Stimulated activated CD8-positive, alpha-beta memory T cell treated with anti-CD3 and anti-CD28 coated beads, Interleukin-2, amount 100 ng/mL, for 1 hour (primary cell): Measurements from ENCODE around the gene WNT16.
"Not testable (repeated sequence)": the region's sequence is repeated elsewhere in the genome, so short reads cannot be mapped to it uniquely, and the experiment has no call there.

Source experiments
- DNase-seq, 2 donors: peaks; one replicate each; pipeline ENCODE4 v3.0.0-alpha.2; 2020; ENCODE audit warnings: low read depth in 2 of 2

WNT16 gene

DNA sequence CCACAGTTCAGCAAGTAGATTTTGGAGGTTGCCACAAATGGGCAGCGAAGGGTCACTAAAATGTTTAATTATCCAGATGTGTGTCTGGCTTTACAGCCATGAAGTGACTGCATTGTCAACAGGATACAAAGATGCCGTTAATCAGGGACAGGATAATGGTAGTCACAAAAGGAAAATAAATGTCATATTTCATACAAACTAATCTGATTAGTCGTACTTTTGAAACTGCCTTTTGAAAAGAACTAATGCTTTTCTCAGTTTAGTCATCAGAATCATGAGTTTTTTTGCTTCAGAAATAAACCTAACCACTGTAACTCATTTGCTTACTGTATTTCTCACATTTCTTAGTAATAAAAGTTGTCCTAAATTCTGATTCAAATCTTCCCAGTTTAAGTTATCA is 22.2 kb upstream of the WNT16 start:
- DNase-seq: no peak

DNA sequence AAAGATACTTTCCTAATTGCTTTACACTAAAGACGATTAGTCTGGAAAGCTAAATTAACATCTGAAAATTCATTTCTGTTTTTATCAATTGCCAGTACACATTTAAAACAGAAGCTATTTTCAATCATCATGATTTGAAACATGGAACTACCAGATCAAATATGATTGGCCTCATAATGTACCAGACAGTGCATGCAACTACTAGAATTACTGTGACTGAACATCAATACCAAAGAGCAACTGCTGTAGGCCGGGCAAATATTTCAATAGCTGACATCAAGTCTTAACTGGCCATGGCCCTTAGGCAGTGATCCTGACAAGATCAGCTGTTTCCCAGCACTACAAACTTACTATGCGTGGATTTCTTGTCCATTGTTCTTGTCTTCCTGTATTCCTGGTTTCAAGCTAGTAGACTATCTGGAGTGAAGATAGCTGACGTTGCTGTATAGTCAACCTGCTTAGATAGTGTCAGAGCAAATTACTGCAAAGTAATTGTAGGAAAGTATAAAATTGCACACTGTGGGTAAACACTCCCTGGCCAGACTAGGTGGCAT is 21.7 kb upstream of the WNT16 start:
- no peak for DNase-seq

DNA sequence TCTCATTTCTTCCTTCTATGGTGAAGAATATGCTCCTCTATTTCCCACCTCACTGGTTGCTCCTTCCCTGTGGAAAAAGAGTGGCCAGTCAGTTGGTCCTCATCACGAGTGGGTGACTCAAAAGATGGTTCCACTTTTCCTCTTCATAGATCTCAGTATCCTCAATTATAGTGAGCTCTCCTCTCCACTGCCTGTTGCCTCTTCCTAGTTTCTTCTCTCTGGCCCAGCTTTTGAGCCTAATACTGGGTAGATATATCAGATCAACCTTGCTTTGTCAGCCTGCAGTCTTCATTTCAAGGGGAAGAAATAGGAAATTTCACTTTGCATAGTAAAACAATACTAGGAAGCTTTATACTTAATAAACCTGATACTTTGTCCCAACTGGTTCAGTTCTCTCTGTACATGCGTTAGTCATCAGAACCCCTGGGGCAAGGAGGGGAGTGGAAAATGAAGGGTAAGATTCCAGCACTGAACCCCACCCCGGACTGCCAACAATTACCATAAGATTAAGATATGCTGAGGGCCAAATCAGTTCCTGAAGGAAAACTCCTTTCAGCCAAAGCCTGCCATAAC is 15.5 kb upstream of the WNT16 start:
- DNase-seq: no peak

DNA sequence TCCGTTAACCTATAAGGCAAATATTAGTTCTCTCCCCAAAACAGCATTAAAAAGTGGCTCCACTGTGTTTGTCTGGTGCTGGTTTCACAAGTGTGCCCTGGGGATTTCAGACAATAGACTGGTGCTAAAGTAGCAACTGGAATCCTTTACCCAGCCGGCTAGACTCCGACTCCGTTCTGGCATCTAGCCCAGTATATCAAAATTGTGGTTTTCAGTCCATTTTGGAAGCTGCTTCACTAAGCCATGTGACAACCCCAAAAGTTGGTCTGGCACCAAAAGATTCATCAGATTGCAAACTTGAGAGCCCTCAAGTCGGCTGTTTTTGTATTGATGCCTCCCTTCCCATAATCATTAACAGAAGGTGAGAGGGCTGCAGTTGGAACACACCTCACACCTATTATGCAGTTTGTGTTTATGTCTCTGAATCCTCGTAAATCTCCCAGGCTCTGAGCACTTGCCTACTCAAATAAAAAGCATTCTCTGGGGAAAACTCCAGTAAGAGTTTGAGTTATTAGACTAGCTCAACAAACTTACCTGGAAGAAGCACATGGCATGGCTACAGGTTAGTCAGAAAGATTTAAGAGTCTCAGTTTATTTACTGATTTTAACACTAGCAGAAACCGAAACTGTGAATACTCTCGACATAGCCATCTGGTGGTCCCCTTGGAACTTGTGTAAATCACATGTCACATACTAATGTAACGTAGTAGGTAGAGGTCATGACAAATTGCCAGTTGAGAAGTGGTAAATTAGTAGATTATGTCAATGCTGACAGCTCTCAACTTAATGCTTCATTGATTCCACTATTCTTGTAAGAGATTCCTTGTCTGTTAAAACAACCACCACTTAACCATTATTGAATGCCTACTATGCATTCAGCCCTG is 14.8 kb upstream of the WNT16 start:
- DNase-seq: no peak

DNA sequence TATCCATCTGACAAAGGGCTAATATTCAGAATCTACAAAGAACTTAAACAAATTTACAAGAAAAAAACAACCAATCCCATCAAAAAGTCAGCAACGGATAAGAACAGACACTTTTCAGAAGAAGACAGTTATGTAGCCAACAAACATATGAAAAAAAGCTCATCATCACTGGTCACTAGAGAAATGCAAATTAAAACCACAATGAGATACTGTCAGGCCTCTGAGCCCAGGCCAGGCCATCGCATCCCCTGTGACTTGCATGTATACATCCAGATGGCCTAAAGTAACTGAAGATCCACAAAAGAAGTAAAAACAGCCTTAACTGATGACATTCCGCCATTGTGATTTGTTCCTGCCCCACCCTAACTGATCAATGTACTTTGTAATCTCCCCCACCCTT is 13.6 kb upstream of the WNT16 start:
- DNase-seq: not testable (repeated sequence)

DNA sequence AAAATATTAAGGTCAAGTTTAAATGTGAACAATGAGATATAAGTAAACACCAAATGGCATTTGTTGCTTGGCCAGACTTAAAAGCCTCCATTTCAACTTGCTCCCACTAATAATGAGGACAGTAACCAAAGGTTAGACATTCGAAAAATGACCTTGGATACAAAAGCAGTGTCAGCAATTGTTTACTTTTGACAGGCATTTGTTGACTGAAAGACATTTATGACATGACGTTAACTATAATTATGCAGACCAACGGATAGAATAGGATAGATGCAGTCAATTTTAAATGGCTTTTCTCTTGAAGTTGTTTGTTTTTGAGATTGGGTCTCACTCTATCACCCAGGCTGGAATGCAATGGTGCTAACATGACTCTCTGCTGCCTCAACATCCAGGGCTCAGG is 6.3 kb upstream of the WNT16 start:
- no peak for DNase-seq

DNA sequence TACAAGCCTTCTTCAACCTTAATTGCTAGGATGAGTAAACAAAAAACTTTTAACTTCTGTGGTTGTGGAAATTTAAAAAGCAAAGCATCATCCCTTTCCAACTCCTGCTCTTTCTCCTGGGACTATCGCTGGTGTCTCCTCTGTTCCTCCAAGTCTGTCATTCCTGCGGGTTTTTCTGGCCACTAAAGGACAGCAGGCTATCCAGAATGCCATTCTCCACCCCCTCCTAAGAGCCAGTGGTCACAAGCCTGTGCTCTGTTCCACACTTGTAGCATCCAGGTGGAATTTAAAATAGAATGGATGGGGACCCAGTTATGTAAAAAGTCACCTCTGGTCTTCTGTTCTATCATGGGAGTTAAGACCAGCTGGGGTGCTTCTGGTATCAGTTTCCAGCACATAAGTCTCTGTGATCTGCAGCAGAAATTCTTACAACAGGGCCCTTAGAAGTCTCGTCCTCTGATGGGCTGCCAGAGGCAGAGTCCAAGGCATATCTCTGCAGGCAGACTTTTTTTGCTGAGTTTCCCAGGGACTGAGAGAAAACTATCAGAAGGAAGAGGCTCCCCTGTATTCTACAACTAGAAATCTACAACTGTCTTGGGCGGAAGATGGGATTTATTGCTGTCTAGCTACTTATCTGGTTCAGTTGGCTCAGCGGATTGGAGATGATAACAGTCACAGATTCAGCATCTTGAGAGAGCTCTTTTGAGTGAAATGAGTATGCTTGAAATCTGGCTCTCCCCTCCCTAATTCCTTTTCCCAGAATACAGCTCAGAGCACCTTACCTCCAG is 5.1 kb upstream of the WNT16 start:
- DNase-seq: no peak

DNA sequence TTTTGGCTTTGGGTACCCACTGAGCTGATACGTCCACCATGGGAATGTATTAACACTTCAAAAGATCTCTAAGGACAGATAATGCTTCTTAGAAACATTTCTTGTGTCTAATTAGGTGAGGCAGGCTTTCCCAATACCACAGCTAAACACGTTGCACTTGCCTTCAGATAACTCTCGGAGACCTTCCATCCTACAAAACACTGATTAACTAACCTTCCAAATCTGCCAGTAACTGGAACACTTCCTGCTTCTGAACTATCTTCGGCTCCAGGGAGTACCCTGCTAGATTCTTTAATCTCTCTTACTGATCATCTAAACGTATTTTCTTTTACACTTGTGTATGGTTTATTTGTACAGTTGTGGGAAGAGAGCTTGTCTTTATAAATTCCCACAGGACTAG is 1.1 kb upstream of the WNT16 start:
- no peak for DNase-seq

DNA sequence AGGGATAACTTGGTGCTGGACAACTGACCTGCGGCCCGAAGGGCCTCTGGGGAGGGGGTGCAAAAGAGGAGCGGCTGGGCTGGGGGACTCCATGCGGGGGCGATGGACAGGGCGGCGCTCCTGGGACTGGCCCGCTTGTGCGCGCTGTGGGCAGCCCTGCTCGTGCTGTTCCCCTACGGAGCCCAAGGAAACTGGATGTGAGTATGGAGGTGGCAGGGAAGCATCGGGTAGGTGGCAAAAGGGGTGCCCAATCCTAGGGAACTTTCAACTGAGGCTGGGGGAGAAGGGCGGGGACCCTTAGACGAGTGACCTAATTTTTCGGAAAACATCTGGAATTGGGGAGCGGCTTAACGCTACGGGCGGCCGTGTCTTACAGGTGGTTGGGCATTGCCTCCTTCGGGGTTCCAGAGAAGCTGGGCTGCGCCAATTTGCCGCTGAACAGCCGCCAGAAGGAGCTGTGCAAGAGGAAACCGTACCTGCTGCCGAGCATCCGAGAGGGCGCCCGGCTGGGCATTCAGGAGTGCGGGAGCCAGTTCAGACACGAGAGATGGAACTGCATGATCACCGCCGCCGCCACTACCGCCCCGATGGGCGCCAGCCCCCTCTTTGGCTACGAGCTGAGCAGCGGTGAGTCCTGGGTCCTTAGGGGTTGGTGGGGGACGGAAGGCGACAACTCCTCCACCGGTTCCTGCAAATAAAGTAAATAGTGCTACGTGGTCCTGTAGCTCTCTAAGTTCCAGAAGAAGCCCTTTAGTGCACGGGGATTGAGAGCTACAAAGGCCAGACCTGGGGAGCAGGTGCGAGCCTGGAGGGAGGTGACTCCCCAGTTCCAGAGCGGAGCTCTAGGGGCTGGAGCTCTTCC is 622 bp downstream of the WNT16 start:
- no peak for DNase-seq

DNA sequence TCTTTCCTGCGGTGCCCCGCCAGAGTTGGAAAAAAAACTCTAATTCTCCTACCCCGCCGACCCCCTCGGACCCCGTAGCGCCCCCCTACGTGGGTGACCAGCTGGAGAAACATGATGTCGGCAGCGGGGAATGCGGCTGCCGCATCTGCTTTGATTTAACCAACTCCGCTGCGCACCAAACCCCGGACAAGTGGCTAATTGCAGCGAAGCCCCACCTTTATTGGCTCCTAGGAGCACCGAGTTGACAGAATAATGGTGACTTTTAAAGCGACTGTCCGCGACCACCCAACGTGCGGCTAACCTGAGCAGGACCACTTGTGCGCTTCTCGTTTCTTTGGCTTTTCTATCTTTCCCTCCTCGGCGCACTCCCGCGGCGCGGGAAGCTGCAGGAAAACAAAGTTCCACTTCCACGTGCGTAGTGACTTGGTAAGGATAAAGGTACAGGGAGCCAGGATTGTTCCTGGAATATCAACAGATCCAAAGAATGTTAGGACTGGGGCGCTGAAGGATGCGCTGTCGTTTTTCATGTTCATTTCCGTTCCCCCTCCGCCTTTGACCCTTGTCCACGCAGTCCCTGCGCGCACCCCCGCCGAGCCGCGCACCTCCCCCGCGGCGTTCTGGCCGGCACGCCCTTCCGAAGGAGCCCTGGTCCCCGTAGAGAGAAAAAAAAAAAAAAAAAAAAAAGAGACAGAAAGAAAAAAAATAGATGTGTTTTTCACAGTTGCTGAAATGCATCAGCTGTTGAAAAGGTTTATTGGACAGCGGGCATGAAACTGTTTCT is 1.4 kb downstream of the WNT16 start:
- DNase-seq: no peak

DNA sequence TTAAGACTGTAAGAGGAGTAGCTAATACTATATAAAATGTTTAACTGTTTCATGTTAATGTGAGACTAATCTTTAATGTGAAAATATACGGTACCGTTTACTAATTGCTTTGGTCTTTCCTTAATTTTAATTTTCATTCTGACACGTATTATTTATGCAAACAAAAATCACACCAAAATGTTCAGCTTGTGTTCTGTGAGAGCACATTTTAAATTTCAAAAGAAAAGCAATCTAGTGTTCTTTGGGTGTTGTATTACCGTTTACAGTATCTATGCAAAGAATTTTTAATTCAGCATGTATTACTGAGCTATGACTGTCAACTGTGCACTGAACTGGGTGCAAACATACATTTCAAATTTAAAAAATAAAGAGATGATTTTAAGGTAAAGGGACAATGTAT is 2.2 kb downstream of the WNT16 start:
- DNase-seq: no peak

DNA sequence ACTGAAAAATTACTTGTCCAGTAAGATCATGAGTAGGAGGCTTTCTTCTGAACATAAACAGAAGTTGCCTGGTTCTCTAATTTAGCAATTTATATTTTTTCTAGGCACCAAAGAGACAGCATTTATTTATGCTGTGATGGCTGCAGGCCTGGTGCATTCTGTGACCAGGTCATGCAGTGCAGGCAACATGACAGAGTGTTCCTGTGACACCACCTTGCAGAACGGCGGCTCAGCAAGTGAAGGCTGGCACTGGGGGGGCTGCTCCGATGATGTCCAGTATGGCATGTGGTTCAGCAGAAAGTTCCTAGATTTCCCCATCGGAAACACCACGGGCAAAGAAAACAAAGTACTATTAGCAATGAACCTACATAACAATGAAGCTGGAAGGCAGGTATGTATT is 2.8 kb downstream of the WNT16 start:
- DNase-seq: no peak

DNA sequence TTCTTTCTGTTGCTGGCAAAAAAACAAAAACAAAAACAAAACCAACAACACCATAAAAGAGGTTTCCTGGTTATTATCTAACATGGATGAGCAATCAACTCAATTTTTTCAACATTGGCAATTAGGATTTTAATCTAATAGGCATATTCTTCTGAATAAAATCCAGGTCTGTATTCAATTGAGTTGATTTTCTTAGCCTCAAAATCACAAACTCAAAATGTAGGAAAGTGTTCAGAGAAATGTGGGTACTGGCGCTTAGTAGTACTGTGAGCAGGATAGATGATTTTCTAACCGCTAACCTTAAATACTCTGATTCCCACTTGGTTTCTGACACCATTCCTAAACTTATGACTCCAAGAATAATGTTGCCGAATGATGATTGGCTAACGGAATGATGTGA is 5.6 kb downstream of the WNT16 start:
- no peak for DNase-seq

DNA sequence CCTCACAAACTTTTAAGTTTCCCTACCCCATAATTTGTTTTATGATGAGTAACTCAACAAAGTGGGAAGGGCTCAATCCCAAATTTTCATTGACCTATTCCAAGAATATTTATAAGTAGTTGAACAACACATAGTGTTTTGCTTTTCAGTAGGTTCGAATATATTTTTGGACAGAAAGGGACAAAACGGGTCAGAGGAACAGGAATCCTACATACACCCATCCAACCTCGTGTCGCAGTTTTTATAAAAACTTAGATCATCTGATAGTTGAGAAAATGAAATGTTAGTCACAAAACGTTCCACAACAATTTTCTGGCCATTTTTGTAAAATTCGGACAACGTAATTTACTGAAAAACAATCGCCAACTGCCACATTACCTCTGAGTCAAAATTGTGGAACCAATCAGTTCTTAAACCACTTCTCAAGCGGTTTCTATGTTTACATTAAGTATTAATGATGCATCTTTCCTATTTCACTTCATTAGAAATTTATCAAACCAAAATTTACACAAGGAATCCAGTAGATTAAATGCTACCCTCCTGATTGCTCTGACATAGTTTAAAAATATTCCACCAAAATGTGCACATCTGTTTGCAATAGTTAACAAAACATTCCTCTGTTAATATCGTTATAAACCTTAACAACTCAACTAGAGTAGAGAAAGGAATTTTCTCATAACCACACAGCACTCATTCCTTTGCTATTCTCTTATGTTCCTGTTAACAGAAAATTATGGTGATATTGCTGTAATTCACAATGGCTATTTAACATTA is 6.3 kb downstream of the WNT16 start:
- no peak for DNase-seq

DNA sequence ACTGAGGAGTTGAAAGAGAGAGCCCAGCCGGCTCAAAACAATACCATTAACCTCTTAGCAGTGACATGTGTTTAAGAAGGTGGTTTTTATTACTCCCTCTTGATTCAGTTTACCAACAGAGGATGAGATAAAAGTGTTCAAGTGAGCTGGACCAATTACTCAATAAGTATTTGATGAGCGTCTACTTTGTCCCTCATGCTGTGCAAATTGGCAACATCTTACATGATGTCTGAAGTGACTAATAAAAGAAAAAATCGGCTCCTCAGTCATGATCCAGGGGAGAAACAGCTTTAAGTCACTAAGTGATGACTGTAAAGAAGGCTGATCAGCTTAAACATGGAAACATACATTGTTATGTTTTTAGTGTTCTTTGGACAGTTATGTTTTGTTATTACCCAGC is 7.8 kb downstream of the WNT16 start:
- DNase-seq: no peak

DNA sequence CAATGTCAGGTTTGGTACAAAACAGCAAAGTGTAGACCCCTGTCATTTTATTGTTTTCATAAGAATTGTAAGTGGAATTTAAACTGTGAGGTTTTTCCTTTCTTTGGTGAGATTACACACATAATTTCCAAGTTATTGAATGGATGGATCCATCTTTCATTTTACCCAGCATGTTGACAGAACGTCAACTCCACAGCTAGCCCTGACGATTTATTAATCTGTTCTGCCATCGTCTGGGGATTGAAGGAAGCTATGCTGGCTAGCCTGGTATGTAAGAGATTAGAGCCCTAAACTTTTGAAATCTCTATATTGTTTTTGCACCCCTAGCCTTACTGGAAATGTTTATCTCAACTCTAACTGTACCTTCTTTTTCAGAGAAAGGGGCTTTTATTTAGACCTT is 8.6 kb downstream of the WNT16 start:
- no peak for DNase-seq

DNA sequence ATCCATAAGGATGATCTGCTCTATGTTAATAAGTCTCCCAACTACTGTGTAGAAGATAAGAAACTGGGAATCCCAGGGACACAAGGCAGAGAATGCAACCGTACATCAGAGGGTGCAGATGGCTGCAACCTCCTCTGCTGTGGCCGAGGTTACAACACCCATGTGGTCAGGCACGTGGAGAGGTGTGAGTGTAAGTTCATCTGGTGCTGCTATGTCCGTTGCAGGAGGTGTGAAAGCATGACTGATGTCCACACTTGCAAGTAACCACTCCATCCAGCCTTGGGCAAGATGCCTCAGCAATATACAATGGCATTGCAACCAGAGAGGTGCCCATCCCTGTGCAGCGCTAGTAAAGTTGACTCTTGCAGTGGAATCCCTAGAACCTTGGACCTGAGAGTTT is 10.3 kb downstream of the WNT16 start:
- DNase-seq: no peak

DNA sequence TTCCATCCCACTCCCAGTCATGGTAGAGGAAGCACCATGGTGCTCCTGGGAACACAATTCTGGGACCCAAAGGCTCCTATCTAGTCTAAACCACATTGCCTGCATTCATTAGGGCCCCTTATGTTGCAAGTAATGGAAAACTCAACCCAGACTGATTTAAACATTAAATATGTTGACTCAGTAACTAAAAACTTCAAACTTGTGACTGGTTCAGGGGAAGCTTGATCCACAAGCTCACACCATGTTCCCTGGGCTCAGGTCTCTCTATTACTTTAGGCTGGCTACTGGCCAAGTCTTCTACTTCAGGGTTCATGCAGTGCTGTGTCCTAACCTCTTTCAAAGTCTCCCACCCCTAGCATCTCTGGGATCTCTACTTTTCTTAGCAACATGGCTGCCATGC is 13.1 kb downstream of the WNT16 start:
- no peak for DNase-seq

DNA sequence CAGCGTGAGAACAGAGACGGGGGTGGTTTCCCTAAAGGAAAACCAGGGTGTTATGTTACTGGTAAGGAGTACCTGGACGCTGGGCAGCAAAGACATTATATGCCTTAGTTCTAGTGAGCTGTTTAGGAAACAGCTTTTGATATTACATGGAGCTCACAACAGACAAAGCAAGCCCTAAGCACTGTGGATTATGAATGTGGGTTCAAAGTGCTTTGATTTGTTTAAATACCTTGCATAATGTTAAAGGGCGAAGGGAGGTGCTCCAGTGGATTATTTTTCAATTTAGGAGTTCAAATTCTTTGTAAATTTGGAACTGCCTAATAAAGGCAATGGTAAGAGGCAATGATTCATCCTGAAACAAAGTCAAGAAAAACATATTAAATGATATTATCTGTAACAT is 13.8 kb downstream of the WNT16 start:
- no peak for DNase-seq

DNA sequence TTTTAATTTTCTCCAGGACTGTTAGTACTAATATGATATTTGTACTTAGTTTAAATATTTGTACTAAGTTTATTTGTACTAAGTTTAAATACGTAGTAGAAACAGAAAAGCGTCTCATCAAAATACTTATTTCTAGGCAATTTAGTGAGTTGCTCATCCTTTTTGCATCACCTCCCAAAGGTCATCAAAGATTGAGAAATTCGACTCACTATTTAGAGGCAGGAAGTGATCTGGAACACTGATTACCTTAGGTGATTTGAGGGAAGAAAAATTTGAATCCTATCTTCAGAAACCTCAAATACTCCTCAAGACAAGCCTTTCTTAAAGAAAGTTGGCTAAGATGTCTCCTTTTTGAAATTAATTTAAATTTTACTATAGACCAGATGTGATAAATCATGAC is 14.5 kb downstream of the WNT16 start:
- DNase-seq: no peak
